HG02981 (cell line): ENCODE measurements around the gene OCA2.
"Not testable (repeated sequence)": the region's sequence is repeated elsewhere in the genome, so short reads cannot be mapped to it uniquely, and the experiment has no call there.

Experiments used
- ATAC-seq: cut with Tn5 transposase; IDR thresholded peaks from one replicate; pipeline ENCODE4 v1.9.1; 2021; ENCODE audit warnings: mild to moderate bottlenecking, moderate library complexity; ENCODE audit not compliant: unreplicated experiment

The OCA2 gene

GRCh38 chr15:28026221-28026620, 72.9 kb downstream of the OCA2 start:
- ATAC-seq, result no peak

GRCh38 chr15:28025413-28025812, 73.7 kb downstream of the OCA2 start:
- no peak for ATAC-seq

- no peak for ATAC-seq
These were observed 74.2 kb downstream of the OCA2 start for GRCh38 chr15:28024889-28025250.

- ATAC-seq, result no peak
These were observed 74.9 kb downstream of the OCA2 start for GRCh38 chr15:28023933-28024888.

- ATAC-seq, result no peak
These were observed 75.7 kb downstream of the OCA2 start for GRCh38 chr15:28023422-28023821.

- ATAC-seq, result no peak
These were observed 76.2 kb downstream of the OCA2 start for GRCh38 chr15:28022961-28023360.

- ATAC-seq, result no peak
These were observed 76.9 kb downstream of the OCA2 start for GRCh38 chr15:28022181-28022580.

- no peak for ATAC-seq
These were observed 77.7 kb downstream of the OCA2 start for GRCh38 chr15:28021281-28022039.

GRCh38 chr15:28020644-28021043, 78.5 kb downstream of the OCA2 start:
- no peak for ATAC-seq

GRCh38 chr15:28019594-28020309, 79.4 kb downstream of the OCA2 start:
- no peak for ATAC-seq

- ATAC-seq, result no peak
These were observed 80.6 kb downstream of the OCA2 start for GRCh38 chr15:28018291-28019044.

- no peak for ATAC-seq
These were observed 81.6 kb downstream of the OCA2 start for GRCh38 chr15:28017423-28017924.

GRCh38 chr15:28015855-28016254, 83.3 kb downstream of the OCA2 start:
- ATAC-seq, result no peak

GRCh38 chr15:28014623-28015200, 84.4 kb downstream of the OCA2 start:
- no peak for ATAC-seq

GRCh38 chr15:28013976-28014375, 85.1 kb downstream of the OCA2 start:
- no peak for ATAC-seq

- ATAC-seq, result no peak
These were observed 85.6 kb downstream of the OCA2 start for GRCh38 chr15:28013480-28013879.

- no peak for ATAC-seq
These were observed 86.9 kb downstream of the OCA2 start for GRCh38 chr15:28012231-28012630.

GRCh38 chr15:28008175-28008574, 90.9 kb downstream of the OCA2 start:
- not testable (repeated sequence) for ATAC-seq

- no peak for ATAC-seq
These were observed 92.8 kb downstream of the OCA2 start for GRCh38 chr15:28006116-28006905.
